T-helper 1 cell treated with Interleukin-12 subunit alpha and Interleukin-12 subunit beta and Interleukin-4 antibody, amounts not matched to agents 30 μg/mL and 1 μg/mL, for 36 hours (primary cell): ENCODE results near the gene WSB2.
"Not testable (repeated sequence)": the region's sequence is repeated elsewhere in the genome, so short reads cannot be mapped to it uniquely, and the experiment has no call there.

Experiments used
- H3K27ac Mint-ChIP-seq: one replicate; pipeline ENCODE4 v1.8.0; 2021; ENCODE audit warnings: mild to moderate bottlenecking, mixed read lengths
- H3K27me3 Mint-ChIP-seq: one replicate; pipeline ENCODE4 v1.8.0; 2021; ENCODE audit warnings: low read depth, mixed read lengths
- H3K36me3 Mint-ChIP-seq: one replicate; pipeline ENCODE4 v1.8.0; 2021; ENCODE audit warnings: low read depth, mixed read lengths
- H3K4me1 Mint-ChIP-seq: one replicate; pipeline ENCODE4 v1.8.0; 2021; ENCODE audit warnings: low read depth, mixed read lengths
- H3K4me3 Mint-ChIP-seq: one replicate; pipeline ENCODE4 v1.8.0; 2021; ENCODE audit warnings: mild to moderate bottlenecking, moderate library complexity, mixed read lengths
- H3K9me3 Mint-ChIP-seq: one replicate; pipeline ENCODE4 v1.8.0; 2021; ENCODE audit warnings: mixed read lengths

WSB2 gene

GRCh38 chr12:118011377-118011776 lies 49.6 kb downstream of the WSB2 start:
- Mint-ChIP-seq H3K27me3 (peaks cover 10% of the 10 kb centered on the region), H3K27ac (no peak overlapping the region), H3K9me3 (peaks cover 8% of the 10 kb centered on the region), H3K4me1 (peaks cover 4% of the 10 kb centered on the region), H3K36me3 (no peaks in the 10 kb centered on the region), H3K4me3 (no peak overlapping the region)

- peaks cover 8% of the 10 kb centered on the region for H3K9me3 Mint-ChIP-seq
- no peaks in the 10 kb centered on the region for H3K36me3 Mint-ChIP-seq
- H3K27me3 Mint-ChIP-seq = peaks cover 10% of the 10 kb centered on the region
- H3K27ac Mint-ChIP-seq = no peak overlapping the region
- H3K4me1 Mint-ChIP-seq = peaks cover under 1% of the 10 kb centered on the region
- no peak overlapping the region for H3K4me3 Mint-ChIP-seq
Observed at GRCh38 chr12:118010903-118011302, 50.1 kb downstream of the WSB2 start.

GRCh38 chr12:117999806-118000205 lies 61.2 kb downstream of the WSB2 start:
- not testable (repeated sequence) for H3K27ac Mint-ChIP-seq, H3K9me3 Mint-ChIP-seq, H3K4me1 Mint-ChIP-seq, H3K4me3 Mint-ChIP-seq, H3K36me3 Mint-ChIP-seq, H3K27me3 Mint-ChIP-seq

GRCh38 chr12:117998719-117999118 lies 62.3 kb downstream of the WSB2 start:
- Mint-ChIP-seq H3K27me3 (no peaks in the 10 kb centered on the region), H3K27ac (no peak overlapping the region), H3K9me3 (peaks cover 7% of the 10 kb centered on the region), H3K4me1 (no peaks in the 10 kb centered on the region), H3K4me3 (no peak overlapping the region), H3K36me3 (no peaks in the 10 kb centered on the region)

- Mint-ChIP-seq H3K4me1 (no peaks in the 10 kb centered on the region), H3K27me3 (peaks cover 3% of the 10 kb centered on the region), H3K4me3 (no peak overlapping the region), H3K36me3 (no peaks in the 10 kb centered on the region), H3K9me3 (peaks cover 2% of the 10 kb centered on the region), H3K27ac (no peak overlapping the region)
Observed at GRCh38 chr12:117994551-117995438, 66.2 kb downstream of the WSB2 start.

- Mint-ChIP-seq H3K27me3 (peaks cover 3% of the 10 kb centered on the region), H3K4me3 (no peak overlapping the region), H3K9me3 (peaks cover 5% of the 10 kb centered on the region), H3K36me3 (peaks cover 3% of the 10 kb centered on the region), H3K4me1 (no peaks in the 10 kb centered on the region), H3K27ac (no peak overlapping the region)
Observed at GRCh38 chr12:117986705-117987469, 74.1 kb downstream of the WSB2 start.

- H3K27ac Mint-ChIP-seq = no peak overlapping the region
- H3K4me1 Mint-ChIP-seq = no peaks in the 10 kb centered on the region
- H3K4me3 Mint-ChIP-seq = no peak overlapping the region
- no peaks in the 10 kb centered on the region for H3K27me3 Mint-ChIP-seq
- H3K36me3 Mint-ChIP-seq = peaks cover 3% of the 10 kb centered on the region
- H3K9me3 Mint-ChIP-seq = peaks cover 5% of the 10 kb centered on the region
Observed at GRCh38 chr12:117985182-117985581, 75.8 kb downstream of the WSB2 start.
